ENCODE measurements around the gene ALG5. TPM values are rescaled to one million over a fixed set of nuclear protein-coding genes. Genes with fewer than 3 reads are reported as not detected.
A peak's percentile ranks its signal among the peaks of the same experiment; 100 is the strongest.

ALG5 gene
- total RNA-seq, 2 donors from 2014 or later = 21.8 to 21.9 TPM

DNA sequence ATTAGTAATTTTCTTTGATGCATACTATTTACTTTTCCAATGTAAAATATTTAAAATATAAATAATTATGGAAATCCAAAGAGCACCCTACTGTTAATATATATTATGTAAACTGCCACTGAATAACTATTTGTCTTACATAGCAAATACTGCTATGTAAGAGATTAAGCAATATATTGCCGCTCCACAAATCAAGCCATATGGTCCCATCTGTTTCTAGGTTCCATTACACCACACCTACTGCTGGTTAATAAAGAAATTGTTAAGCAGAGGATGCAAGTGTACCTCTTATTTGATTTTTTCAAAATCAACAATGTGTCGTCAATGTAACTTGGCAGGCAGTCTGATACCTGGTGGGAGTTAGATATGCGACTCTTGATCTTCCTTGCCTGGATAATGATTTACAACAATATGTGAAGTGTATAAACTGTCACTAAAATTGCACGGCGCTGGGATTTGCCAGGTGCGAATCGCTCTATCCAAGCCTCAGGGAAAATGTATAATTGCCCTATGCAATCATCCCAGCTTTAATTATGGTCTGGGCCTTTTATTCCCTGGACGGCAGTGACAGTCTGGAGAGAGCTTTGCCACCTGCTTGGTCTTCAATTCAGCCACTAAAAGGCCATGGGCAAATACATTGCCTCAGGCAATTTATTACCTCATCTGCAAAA is 95.1 kb downstream of the ALG5 start:
- H3K27me3 ChIP-seq (ENCODE audit: control insufficient read depth, insufficient read depth, low read length, poor library complexity, severe bottlenecking) = no peaks in the 10 kb centered on the region
- Mint-ChIP-seq H3K27ac (no peak overlapping the region), H3K9me3 (no peaks in the 10 kb centered on the region), H3K27me3 (ENCODE audit: insufficient read depth) (no peaks in the 10 kb centered on the region), H3K36me3 (ENCODE audit: low read depth) (no peaks in the 10 kb centered on the region), H3K4me1 (peaks cover 13% of the 10 kb centered on the region), H3K4me3 (no peak overlapping the region)
- no peak overlapping the region for H3K4me3 ChIP-seq (ENCODE audit: low read length)
- DNase-seq = no peak
- H3K4me1 ChIP-seq (ENCODE audit: control insufficient read depth, insufficient read depth, low read length) = no peaks in the 10 kb centered on the region
- 77 to 84% methylated on average over 5 to 8 of the region's 8 CpGs for WGBS, 2 experiments (ENCODE audit: insufficient coverage in 1 of 2, insufficient read length in 1 of 2)
- no peaks in the 10 kb centered on the region for H3K36me3 ChIP-seq (ENCODE audit: control insufficient read depth, insufficient read depth, low read length)
- peak overlapping the region; percentile 72 for H3K27ac ChIP-seq (ENCODE audit: low read depth, low read length)
- peaks cover 2% of the 10 kb centered on the region for H3K9me3 ChIP-seq (ENCODE audit: control insufficient read depth, low read length)
- no peak for TF ChIP-seq CTCF (conservative IDR thresholded peaks at IDR 0.05)
- no peak overlapping the region for H3K9ac ChIP-seq (ENCODE audit: extremely low read depth, low read length, poor library complexity, severe bottlenecking)

Other genes with a start within 250 kb of the ALG5 start
- 1 to 10 TPM; 8.9 to 9.7 TPM for gene RFXAP, start 180.1 kb downstream of the ALG5 start, total RNA-seq
- gene SMAD9, start 79.1 kb downstream of the ALG5 start, total RNA-seq = 10 to 100 TPM in 1 of 2 donors, 1 to 10 TPM in 1; 9.0 to 13.3 TPM
- gene EXOSC8, start 1.4 kb upstream of the ALG5 start, total RNA-seq = 10 to 100 TPM; 68.6 to 83.5 TPM
- 100 to 1,000 TPM in 1 of 2 donors, 10 to 100 TPM in 1; 84.8 to 102 TPM for gene SUPT20H, start 60.3 kb upstream of the ALG5 start, total RNA-seq
- gene CSNK1A1L, start 106.3 kb upstream of the ALG5 start, total RNA-seq = not detected

Measured in endodermal cell (in vitro differentiated cells).